HG03103 (cell line): ENCODE data around the gene CASK.

ENCODE experiments used
- ATAC-seq: cut with Tn5 transposase; IDR thresholded peaks from one replicate; pipeline ENCODE4 v1.9.1; 2021; ENCODE audit warnings: low read depth; ENCODE audit not compliant: unreplicated experiment

The CASK gene

GRCh38 chrX:41923211-41923977 is at the start of gene CASK:
Gene CASK (minus strand): TSS chrX:41923554. CDS start chrX:41922988, 566 bp downstream.
- ATAC-seq, result peak; percentile 80

- ATAC-seq, result no peak
Observed at GRCh38 chrX:41971346-41971745, 48.0 kb upstream of the CASK start.

- ATAC-seq, result no peak
Observed at GRCh38 chrX:41970419-41970818, 47.1 kb upstream of the CASK start.

GRCh38 chrX:41963348-41963747 is 40.0 kb upstream of the CASK start:
- ATAC-seq, result no peak

- ATAC-seq, result no peak
Observed at GRCh38 chrX:41960142-41960541, 36.8 kb upstream of the CASK start.

- ATAC-seq, result no peak
Observed at GRCh38 chrX:41958861-41959260, 35.5 kb upstream of the CASK start.

GRCh38 chrX:41956027-41956426 is 32.7 kb upstream of the CASK start:
- no peak for ATAC-seq

GRCh38 chrX:41952102-41952501 is 28.7 kb upstream of the CASK start:
- ATAC-seq, result no peak

GRCh38 chrX:41946989-41947612 is 23.7 kb upstream of the CASK start:
- no peak for ATAC-seq

GRCh38 chrX:41946235-41946634 is 22.9 kb upstream of the CASK start:
- ATAC-seq, result no peak

- ATAC-seq, result no peak
Observed at GRCh38 chrX:41935832-41936231, 12.5 kb upstream of the CASK start.

- no peak for ATAC-seq
Observed at GRCh38 chrX:41933546-41933945, 10.2 kb upstream of the CASK start.

- ATAC-seq, result no peak
Observed at GRCh38 chrX:41932885-41933284, 9.5 kb upstream of the CASK start.

- ATAC-seq, result no peak
Observed at GRCh38 chrX:41931591-41931990, 8.2 kb upstream of the CASK start.

GRCh38 chrX:41923978-41924683 is 777 bp upstream of the CASK start:
- no peak for ATAC-seq

- ATAC-seq, result no peak
Observed at GRCh38 chrX:41922431-41923151, 763 bp downstream of the CASK start.

GRCh38 chrX:41921492-41922430 is 1.6 kb downstream of the CASK start:
- ATAC-seq, result no peak

- no peak for ATAC-seq
Observed at GRCh38 chrX:41919870-41920269, 3.5 kb downstream of the CASK start.

- no peak for ATAC-seq
Observed at GRCh38 chrX:41917517-41917916, 5.8 kb downstream of the CASK start.

- no peak for ATAC-seq
Observed at GRCh38 chrX:41913476-41913875, 9.9 kb downstream of the CASK start.
